ENCODE results near the gene SDF4. TPM values are rescaled to one million over a fixed set of nuclear protein-coding genes. Genes with fewer than 3 reads are reported as not detected.

SDF4 gene
- total and polyA plus RNA-seq, 7 donors: 33.0 to 181 (median 79.6) TPM

- H3K4me3 ChIP-seq: no peak overlapping the region
- TF ChIP-seq POLR2AphosphoS5 (IDR thresholded peaks at IDR 0.05) (no peak), EP300 (IDR thresholded peaks at IDR 0.05) (no peak), POLR2A (IDR thresholded peaks at IDR 0.05) (no peak), CTCF (IDR thresholded peaks at IDR 0.05) (no peak)
- H3K4me1 ChIP-seq: peaks cover 0 to 36% (median 31%) of the 10 kb centered on the region in 4 donors
- no peaks in the 10 kb centered on the region for H3K9me3 ChIP-seq
- H3K36me3 ChIP-seq: no peaks in the 10 kb centered on the region
- WGBS, 2 donors: 78 to 85% methylated on average over 9 of the region's 9 CpGs
- intact Hi-C loops (cut with DNase I): no loop called here
- no peaks in the 10 kb centered on the region for H3K27me3 ChIP-seq
- no peak for DNase-seq
- H3K27ac ChIP-seq: no peak overlapping the region
Measured at GRCh38 chr1:1275836-1276235, 44.0 kb upstream of the SDF4 start.

GRCh38 chr1:1274931-1275431 lies 43.2 kb upstream of the SDF4 start:
- Histone ChIP-seq H3K4me1 (peaks cover 0 to 45% (median 40%) of the 10 kb centered on the region in 4 donors), H3K27me3 (no peaks in the 10 kb centered on the region), H3K27ac (peak overlapping the region in 1 of 4 donors; percentile 89), H3K9me3 (no peaks in the 10 kb centered on the region), H3K36me3 (no peaks in the 10 kb centered on the region), H3K4me3 (peak overlapping the region in 2 of 4 donors; percentile 84 to 99)
- no peak for DNase-seq
- intact Hi-C loops (cut with DNase I): loop anchor here (1.0 to 5.0 kb wide), 2 partner anchors 43 to 153 kb away; partner anchors contain the start of genes B3GALT6 and SDF4
- WGBS, 2 donors: 86 to 88% methylated on average over 15 of the region's 15 CpGs
- TF ChIP-seq EP300 (IDR thresholded peaks at IDR 0.05): no peak
- no peak for TF ChIP-seq POLR2A (IDR thresholded peaks at IDR 0.05)
- TF ChIP-seq POLR2AphosphoS5 (IDR thresholded peaks at IDR 0.05): no peak
- TF ChIP-seq CTCF (IDR thresholded peaks at IDR 0.05): no peak

- no peak for DNase-seq
- Histone ChIP-seq H3K27ac (peak overlapping the region; percentile 88 to 95 (median 89)), H3K9me3 (no peaks in the 10 kb centered on the region), H3K36me3 (no peaks in the 10 kb centered on the region), H3K4me3 (peak overlapping the region; percentile 81 to 99 (median 88)), H3K4me1 (peaks cover 0 to 47% (median 43%) of the 10 kb centered on the region in 4 donors), H3K27me3 (no peaks in the 10 kb centered on the region)
- TF ChIP-seq CTCF (IDR thresholded peaks at IDR 0.05) (no peak), POLR2AphosphoS5 (IDR thresholded peaks at IDR 0.05) (no peak), EP300 (IDR thresholded peaks at IDR 0.05) (no peak), POLR2A (IDR thresholded peaks at IDR 0.05) (no peak)
- WGBS, 2 donors: 29 to 30% methylated on average over 31 of the region's 31 CpGs
- intact Hi-C loops (cut with DNase I): loop anchor here (1.0 to 5.0 kb wide), 2 partner anchors 42 to 152 kb away; partner anchors contain the start of genes B3GALT6 and SDF4
Measured at GRCh38 chr1:1274299-1274930, 42.6 kb upstream of the SDF4 start.

- peak within 1 kb of the TSS; percentile 81 to 99 (median 88) for H3K4me3 ChIP-seq
- H3K36me3 ChIP-seq: peaks cover 0 to 3% (median 0%) of the 10 kb centered on the region in 4 donors
- H3K4me1 ChIP-seq: peaks cover 0 to 50% (median 44%) of the 10 kb centered on the region in 4 donors
- 1% methylated on average over 105 of the region's 105 CpGs for WGBS, 2 donors
- intact Hi-C loops (cut with DNase I): loop anchor here (1.0 to 5.0 kb wide), 2 partner anchors 41 to 151 kb away; partner anchors contain the start of genes B3GALT6 and SDF4
- no peaks in the 10 kb centered on the region for H3K27me3 ChIP-seq
- no peaks in the 10 kb centered on the region for H3K9me3 ChIP-seq
- H3K27ac ChIP-seq: peak within 1 kb of the TSS; percentile 88 to 95 (median 89)
- no peak for TF ChIP-seq EP300 (IDR thresholded peaks at IDR 0.05)
- TF ChIP-seq POLR2A (IDR thresholded peaks at IDR 0.05): no peak
- peak; percentile 60 to 89 (median 80) for TF ChIP-seq POLR2AphosphoS5 (IDR thresholded peaks at IDR 0.05)
- no peak for TF ChIP-seq CTCF (IDR thresholded peaks at IDR 0.05)
- DNase-seq: peak; percentile 97
Measured at GRCh38 chr1:1273512-1274298, 41.9 kb upstream of the SDF4 start, which contains the start of gene UBE2J2. UBE2J2 (minus strand) TSS chr1:1273854; CDS start chr1:1267992, 5,862 bp downstream.

Measured in sigmoid colon (tissue), 7 donors.